Measurements from ENCODE around the gene DPYSL5. TPM values are rescaled to one million over a fixed set of nuclear protein-coding genes. Genes with fewer than 3 reads are reported as not detected.

DPYSL5 gene
- total and polyA plus RNA-seq, 2 donors (not counting 1 experiment from before 2014, with no cell fraction given), result not detected

DNA sequence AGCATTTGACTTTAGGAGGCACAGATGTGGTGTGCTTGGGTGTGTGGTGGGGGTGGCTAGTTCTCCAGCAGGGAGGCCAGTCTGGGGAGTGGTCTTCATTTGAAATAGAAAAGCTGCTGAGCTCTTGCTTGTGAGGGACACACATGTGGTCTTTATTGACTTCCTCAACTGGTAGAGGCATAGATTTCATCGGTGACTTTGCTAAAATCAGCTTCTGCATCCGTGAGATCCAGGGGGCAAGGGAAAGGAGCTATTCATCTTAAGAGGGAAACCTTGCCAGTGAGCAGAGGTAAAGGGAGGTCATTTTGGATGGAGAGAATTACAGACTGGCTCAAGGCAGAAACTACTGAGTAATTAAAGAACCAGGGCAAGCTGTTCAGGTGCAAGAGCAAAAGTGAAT, 127.2 kb downstream of the DPYSL5 start:
- ATAC-seq (ENCODE audit: low read depth) (no peak), DNase-seq (no peak)
- POLR2A ChIA-PET, result no interaction called here
- H2AFZ ChIP-seq (ENCODE audit: insufficient read depth, low read depth, low read length, poor library complexity, severe bottlenecking), result no peak overlapping the region
- H3K27me3 Mint-ChIP-seq, result peaks cover 26% of the 10 kb centered on the region
- no peak overlapping the region for H3K9ac ChIP-seq (ENCODE audit: low read length)
- H3K4me1 Mint-ChIP-seq, result peaks cover 12% of the 10 kb centered on the region
- H3K36me3 ChIP-seq (replicated peaks in 1 of 2; ENCODE audit: control extremely low read depth in 1 of 2, control insufficient read depth in 1 of 2, extremely low read depth in 1 of 2, insufficient read depth in 2 of 2, low read length in 1 of 2), result no peaks in the 10 kb centered on the region
- H3K27me3 ChIP-seq (replicated peaks in 1 of 4; ENCODE audit: control extremely low read depth in 1 of 4, control insufficient read depth in 3 of 4, insufficient read depth in 4 of 4, low read length in 3 of 4), result peaks cover 0 to 6% (median 2%) of the 10 kb centered on the region in 4 experiments
- TF ChIP-seq, protein P1, sequence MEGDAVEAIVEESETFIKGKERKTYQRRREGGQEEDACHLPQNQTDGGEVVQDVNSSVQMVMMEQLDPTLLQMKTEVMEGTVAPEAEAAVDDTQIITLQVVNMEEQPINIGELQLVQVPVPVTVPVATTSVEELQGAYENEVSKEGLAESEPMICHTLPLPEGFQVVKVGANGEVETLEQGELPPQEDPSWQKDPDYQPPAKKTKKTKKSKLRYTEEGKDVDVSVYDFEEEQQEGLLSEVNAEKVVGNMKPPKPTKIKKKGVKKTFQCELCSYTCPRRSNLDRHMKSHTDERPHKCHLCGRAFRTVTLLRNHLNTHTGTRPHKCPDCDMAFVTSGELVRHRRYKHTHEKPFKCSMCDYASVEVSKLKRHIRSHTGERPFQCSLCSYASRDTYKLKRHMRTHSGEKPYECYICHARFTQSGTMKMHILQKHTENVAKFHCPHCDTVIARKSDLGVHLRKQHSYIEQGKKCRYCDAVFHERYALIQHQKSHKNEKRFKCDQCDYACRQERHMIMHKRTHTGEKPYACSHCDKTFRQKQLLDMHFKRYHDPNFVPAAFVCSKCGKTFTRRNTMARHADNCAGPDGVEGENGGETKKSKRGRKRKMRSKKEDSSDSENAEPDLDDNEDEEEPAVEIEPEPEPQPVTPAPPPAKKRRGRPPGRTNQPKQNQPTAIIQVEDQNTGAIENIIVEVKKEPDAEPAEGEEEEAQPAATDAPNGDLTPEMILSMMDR (IDR thresholded peaks at IDR 0.05), result no peak
- no peak for TF ChIP-seq EZH2 (IDR thresholded peaks at IDR 0.05; ENCODE audit: borderline replicate concordance, insufficient read depth, low read depth, low read length, poor library complexity, severe bottlenecking)
- no peak overlapping the region for H3K4me3 Mint-ChIP-seq
- H3K4me1 ChIP-seq (ENCODE audit: control insufficient read depth in 2 of 2, insufficient read depth in 2 of 2, low read length in 2 of 2), result peaks cover 8% of the 10 kb centered on the region in 2 donors
- no peak overlapping the region for H3K4me3 ChIP-seq (ENCODE audit: control extremely low read depth in 1 of 5, extremely low read depth in 1 of 5, insufficient read depth in 1 of 5, low read depth in 2 of 5, low read length in 4 of 5)
- H3K9me3 ChIP-seq (ENCODE audit: control extremely low read depth in 1 of 3, control insufficient read depth in 2 of 3, insufficient read depth in 1 of 3, low read length in 2 of 3), result no peaks in the 10 kb centered on the region
- no peak overlapping the region for H3K27ac Mint-ChIP-seq
- H4K20me1 ChIP-seq (ENCODE audit: control insufficient read depth, insufficient read depth, low read length, poor library complexity, severe bottlenecking), result no peaks in the 10 kb centered on the region
- intact Hi-C loops (cut with micrococcal nuclease), result no loop called here
- no peaks in the 10 kb centered on the region for H3K9me3 Mint-ChIP-seq (ENCODE audit: insufficient read depth)
- no peak overlapping the region for H3K4me2 ChIP-seq (replicated peaks; ENCODE audit: low read depth, low read length, poor library complexity, severe bottlenecking)
- no peak overlapping the region for H3K27ac ChIP-seq (ENCODE audit: low read length in 2 of 2)
- CTCF ChIA-PET, result interaction anchor here (0.6 to 2.9 kb wide), 2 partner anchors 13 to 41 kb away, joined by 3 to 16 read pairs; no protein-coding TSS in a partner anchor
- H3K79me2 ChIP-seq (ENCODE audit: control insufficient read depth, insufficient read depth, low read length), result no peaks in the 10 kb centered on the region
- 0% methylated on average over 2 of the region's 2 CpGs for WGBS (ENCODE audit: insufficient coverage)

DNA sequence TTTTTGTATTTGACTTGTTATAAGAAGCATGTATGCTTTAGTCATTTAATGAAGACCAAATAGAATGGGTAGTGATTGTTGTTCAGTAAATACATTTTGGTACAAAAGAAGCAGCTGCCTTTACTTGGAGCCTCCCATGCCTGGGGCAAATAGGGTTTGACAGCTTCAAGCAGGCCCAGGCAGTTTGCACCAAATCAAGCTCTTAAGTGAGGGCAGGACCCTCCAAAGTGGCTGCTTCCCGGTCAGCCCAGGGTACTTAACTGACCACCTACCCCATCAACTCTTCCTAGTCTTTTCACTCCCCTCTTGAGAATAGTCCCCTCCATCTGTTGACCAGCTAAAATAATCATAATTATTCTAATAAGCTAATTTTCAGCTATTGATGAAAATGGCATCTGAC, 127.7 kb downstream of the DPYSL5 start:
- POLR2A ChIA-PET, result interaction anchor here (0.6 kb wide), 1 partner anchor 35 kb away, joined by 5 read pairs; no protein-coding TSS in a partner anchor
- Mint-ChIP-seq H3K27ac (no peak overlapping the region), H3K27me3 (peaks cover 26% of the 10 kb centered on the region), H3K4me3 (no peak overlapping the region), H3K4me1 (peaks cover 9% of the 10 kb centered on the region), H3K9me3 (ENCODE audit: insufficient read depth) (no peaks in the 10 kb centered on the region)
- H3K27me3 ChIP-seq (replicated peaks in 1 of 4; ENCODE audit: control extremely low read depth in 1 of 4, control insufficient read depth in 3 of 4, insufficient read depth in 4 of 4, low read length in 3 of 4), result peaks cover 0 to 6% (median 2%) of the 10 kb centered on the region in 4 experiments
- DNase-seq, result no peak
- no peak overlapping the region for H3K4me3 ChIP-seq (ENCODE audit: control extremely low read depth in 1 of 5, extremely low read depth in 1 of 5, insufficient read depth in 1 of 5, low read depth in 2 of 5, low read length in 4 of 5)
- H3K9me3 ChIP-seq (ENCODE audit: control extremely low read depth in 1 of 3, control insufficient read depth in 2 of 3, insufficient read depth in 1 of 3, low read length in 2 of 3), result no peaks in the 10 kb centered on the region
- TF ChIP-seq, protein P1 (IDR thresholded peaks at IDR 0.05), result no peak
- no peak for TF ChIP-seq EZH2 (IDR thresholded peaks at IDR 0.05; ENCODE audit: borderline replicate concordance, insufficient read depth, low read depth, low read length, poor library complexity, severe bottlenecking)
- WGBS (ENCODE audit: insufficient coverage), result no CpG with 5 or more reads among the region's 1 CpG
- no peaks in the 10 kb centered on the region for H4K20me1 ChIP-seq (ENCODE audit: control insufficient read depth, insufficient read depth, low read length, poor library complexity, severe bottlenecking)
- no peak overlapping the region for H3K4me2 ChIP-seq (replicated peaks; ENCODE audit: low read depth, low read length, poor library complexity, severe bottlenecking)
- no peaks in the 10 kb centered on the region for H3K79me2 ChIP-seq (ENCODE audit: control insufficient read depth, insufficient read depth, low read length)
- H2AFZ ChIP-seq (ENCODE audit: insufficient read depth, low read depth, low read length, poor library complexity, severe bottlenecking), result no peak overlapping the region
- peaks cover 6 to 7% of the 10 kb centered on the region in 2 donors for H3K4me1 ChIP-seq (ENCODE audit: control insufficient read depth in 2 of 2, insufficient read depth in 2 of 2, low read length in 2 of 2)
- no peak overlapping the region for H3K27ac ChIP-seq (ENCODE audit: low read length in 2 of 2)
- CTCF ChIA-PET, result interaction anchor here (0.6 to 2.9 kb wide), 7 partner anchors 8 to 74 kb away, joined by 3 to 16 read pairs (median 3); no protein-coding TSS in a partner anchor
- ATAC-seq (ENCODE audit: low read depth), result no peak
- H3K9ac ChIP-seq (ENCODE audit: low read length), result no peak overlapping the region
- intact Hi-C loops (cut with micrococcal nuclease), result no loop called here
- H3K36me3 ChIP-seq (replicated peaks in 1 of 2; ENCODE audit: control extremely low read depth in 1 of 2, control insufficient read depth in 1 of 2, extremely low read depth in 1 of 2, insufficient read depth in 2 of 2, low read length in 1 of 2), result no peaks in the 10 kb centered on the region

All from B cell (primary cell).